HG03060 (cell line): ENCODE measurements around the gene ZNF70.

Experiments used
- ATAC-seq: cut with Tn5 transposase; IDR thresholded peaks from one replicate; pipeline ENCODE4 v1.9.1; 2021; ENCODE audit warnings: low read depth, moderate number of reproducible peaks; ENCODE audit not compliant: unreplicated experiment

ZNF70 gene

DNA sequence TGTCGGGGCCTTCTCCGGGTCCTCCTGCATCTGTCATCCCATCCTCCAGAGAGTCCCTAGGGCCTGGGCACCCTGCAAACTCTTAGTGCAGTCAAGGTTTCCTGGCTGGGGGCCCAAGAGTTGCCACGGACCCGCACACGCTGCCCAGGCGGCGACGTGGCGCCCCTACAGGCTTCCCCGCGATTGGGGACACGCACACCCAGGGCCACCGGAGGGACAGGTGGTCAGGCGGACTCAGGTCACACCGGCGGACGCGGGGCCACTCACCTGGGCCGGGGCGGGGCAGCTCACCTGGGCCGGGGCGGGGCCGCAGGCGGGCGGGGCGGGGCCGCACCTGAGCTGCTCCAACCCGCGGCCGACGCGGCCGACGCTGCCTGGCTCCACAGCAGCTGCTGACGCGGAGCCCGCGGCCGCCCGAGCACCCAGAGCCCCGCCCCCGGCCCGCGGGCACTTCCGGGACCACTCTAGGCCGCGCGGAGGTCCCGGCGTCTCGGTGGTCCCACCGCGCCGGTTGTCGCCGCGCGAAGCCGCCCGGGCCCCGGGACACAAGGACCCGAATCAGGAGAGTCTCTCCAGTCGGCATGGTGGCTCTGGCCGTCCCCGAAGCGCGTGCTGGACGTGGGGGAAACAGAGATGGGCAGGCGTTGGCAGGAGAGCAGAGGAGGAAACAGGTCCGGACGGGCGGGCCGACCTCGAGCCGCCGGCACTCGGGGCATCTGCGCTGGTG lies at the start of gene ZNF70:
Gene ZNF70, minus strand, starts transcription at position 399 of the 727 bp plus-strand sequence. CDS start 5,972 bp downstream, outside the sequence.
- ATAC-seq: no peak

DNA sequence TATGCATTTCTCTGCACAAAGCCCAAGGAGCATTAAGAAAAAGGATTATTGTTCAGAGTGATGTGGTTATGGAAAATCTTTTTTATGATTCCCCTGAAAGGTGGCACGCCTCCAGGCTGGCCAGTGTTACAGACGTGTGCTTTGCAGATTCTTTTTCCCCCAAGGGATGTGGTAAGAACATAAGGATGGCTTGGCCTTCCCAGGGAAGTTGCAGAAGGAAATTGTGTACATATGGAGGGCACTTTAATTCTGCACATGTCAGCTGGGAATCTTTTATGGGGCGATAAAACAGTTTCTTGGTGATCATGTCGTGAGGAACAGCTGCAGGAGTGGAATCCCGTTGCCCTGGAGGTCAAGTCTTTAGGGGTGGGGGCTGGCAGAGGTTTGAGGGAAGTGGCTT lies 45.5 kb upstream of the ZNF70 start:
- no peak for ATAC-seq

- ATAC-seq: no peak
Observed at GRCh38 chr22:23793326-23793725, 42.4 kb upstream of the ZNF70 start.

DNA sequence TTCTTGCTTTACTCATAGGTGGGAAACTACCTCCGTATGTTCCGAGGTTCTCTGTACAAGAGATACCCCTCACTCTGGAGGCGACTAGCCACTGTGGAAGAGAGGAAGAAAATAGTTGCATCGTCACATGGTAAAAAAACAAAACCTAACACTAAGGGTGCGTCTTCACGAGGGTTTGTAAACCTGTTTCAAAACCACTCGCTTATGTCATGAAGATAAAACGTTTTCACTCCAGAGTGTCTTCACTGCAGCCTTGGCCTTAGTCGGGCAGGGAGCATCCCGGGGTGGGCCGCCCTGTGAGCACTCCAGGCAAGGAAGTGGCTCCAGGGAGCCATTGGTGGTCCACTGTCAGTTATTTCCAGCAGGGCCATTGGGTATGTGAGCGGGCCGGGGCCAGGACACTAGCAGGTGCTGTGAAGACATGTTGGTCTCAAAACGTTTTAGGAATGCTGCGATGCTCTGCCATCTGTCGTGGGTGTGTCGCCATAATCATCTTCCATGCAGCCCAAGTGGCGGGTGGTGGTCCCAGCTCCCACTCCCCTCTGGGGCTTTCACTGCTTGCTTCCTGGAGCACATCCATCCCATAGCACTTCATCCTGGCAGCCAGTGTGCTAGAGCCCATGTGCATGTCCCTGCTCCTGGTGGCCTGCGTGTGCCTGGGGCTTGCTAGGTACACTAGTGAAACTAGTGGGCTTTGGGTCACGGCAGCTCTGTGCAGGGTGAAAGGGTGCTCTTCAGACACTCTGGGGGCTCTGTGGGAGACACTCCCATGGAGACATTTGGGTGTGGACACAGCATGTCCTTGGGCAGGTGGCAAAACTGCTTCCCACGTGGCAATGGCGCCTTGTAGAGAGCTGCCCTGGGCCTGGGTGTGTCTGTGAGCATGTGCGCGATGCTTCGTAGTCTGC lies 41.1 kb upstream of the ZNF70 start:
- no peak for ATAC-seq

DNA sequence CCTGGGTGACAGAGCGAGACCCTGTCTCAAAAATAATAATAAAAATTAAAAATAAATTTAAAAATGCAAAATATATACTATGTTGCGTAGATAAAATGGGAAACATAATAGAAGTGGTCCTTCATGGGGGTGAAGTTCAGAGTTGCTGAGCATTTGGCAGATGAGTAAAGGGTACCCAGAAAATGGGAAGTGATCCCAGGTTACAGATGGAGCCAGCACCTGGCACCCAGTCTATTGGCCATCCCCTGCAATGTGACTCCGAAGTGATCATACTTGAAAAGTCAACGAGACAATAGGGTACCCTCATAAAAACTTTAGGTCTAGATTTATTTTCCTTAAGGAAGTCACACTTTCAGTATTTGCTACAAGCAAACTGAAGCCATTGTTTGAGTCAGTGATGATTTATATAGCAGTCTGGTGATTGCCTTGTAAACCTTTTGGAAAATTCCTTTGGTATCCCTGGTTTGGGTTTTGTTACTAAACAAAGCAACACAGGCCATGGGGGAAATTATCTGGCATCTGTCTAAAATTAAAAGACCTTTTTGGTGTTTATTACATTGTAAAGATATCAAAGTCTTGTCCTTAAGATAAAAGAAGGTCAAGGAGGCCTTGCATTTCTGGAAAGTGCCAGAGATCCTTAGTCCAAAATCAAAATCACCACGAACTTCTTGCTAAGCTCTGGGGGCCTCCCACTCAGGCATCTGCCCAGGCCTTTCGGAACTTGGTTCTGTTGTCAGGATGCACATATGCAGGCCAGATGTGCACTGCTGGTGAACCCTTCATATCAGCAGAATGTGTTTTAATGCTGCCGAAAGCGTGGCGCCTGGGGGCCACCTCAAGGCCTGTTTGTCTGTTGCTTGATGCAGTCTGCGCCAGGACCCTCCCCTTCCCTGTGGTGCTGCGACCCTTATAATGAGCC lies 40.2 kb upstream of the ZNF70 start:
- no peak for ATAC-seq

GRCh38 chr22:23789638-23790037 lies 38.7 kb upstream of the ZNF70 start:
- ATAC-seq: no peak

DNA sequence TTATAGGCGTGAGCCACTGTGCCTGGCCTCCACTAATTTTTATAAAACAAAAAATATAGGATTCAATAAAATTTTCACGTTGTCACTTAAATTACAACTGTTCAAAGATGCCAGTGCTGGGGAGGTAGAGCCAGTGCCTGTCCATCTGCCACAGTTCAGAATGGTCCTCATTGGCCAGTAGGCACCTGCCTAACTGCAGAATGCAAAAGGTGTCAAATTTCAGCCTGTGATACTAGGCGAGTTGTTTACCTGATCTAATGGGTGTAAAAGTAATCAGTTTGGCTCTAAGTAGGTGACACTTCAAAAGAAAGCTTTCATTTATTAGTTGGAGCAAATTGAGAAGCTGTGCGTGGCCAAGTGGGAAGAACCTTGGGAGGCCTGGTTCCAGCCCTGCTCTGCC lies 38.2 kb upstream of the ZNF70 start:
- no peak for ATAC-seq

- no peak for ATAC-seq
Observed at GRCh38 chr22:23787910-23788309, 37.0 kb upstream of the ZNF70 start.

- no peak for ATAC-seq
Observed at GRCh38 chr22:23787600-23787896, 36.6 kb upstream of the ZNF70 start.

DNA sequence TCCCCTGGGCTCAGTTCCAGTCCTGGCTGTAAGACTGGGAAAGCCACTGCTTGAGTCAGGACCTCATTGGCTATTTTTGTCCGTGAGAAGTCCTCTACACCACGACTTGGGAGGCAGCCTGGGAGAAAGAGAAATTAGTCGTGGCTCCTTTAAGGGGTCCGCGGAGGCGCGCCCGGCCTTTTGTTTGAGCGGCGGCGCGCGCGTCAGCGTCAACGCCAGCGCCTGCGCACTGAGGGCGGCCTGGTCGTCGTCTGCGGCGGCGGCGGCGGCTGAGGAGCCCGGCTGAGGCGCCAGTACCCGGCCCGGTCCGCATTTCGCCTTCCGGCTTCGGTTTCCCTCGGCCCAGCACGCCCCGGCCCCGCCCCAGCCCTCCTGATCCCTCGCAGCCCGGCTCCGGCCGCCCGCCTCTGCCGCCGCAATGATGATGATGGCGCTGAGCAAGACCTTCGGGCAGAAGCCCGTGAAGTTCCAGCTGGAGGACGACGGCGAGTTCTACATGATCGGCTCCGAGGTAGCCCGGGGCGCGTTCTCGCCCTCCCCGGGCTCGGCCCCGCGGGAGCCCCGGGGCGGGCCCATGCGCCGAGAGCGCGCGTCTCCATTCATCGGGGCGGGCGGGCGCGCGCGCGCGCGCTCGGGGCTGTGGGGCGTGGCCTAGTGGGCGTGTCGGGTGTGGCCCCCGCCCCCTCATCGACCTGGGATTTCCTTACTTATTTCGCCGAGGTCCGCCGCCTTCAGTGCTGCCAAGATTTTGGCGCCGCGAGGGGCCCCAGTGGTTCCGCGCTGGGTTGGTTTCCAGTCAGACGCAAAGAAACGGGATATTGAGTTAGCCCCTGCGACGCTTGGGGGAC lies 36.1 kb upstream of the ZNF70 start, which contains the start of gene SMARCB1:
Gene SMARCB1, plus strand, starts transcription at position 215 of the 848 bp plus-strand sequence. Its CDS starts 204 bp downstream, at position 419.
- ATAC-seq: peak; percentile 44

DNA sequence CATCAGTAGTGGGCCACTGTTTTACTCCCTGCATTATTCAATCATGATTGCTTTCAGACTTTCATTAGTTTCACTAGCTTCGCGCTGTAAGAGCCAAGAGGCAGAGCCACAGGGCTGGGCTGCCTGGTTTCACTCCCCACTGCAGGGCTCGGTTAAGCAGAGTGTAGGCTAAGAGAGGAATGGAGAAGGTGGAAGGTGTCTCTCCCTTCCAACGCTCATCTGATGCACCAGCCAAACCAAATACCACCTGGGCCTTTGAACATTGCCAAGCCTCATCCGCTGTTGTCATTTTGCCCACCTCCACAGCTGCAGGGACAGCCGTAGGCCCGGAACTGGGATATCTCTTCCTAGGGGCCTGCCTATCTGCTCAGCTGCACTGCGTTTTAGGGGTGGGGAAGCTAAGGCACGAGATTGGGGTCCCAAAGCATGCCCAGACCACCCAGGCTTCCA lies 35.4 kb upstream of the ZNF70 start:
- ATAC-seq: no peak

DNA sequence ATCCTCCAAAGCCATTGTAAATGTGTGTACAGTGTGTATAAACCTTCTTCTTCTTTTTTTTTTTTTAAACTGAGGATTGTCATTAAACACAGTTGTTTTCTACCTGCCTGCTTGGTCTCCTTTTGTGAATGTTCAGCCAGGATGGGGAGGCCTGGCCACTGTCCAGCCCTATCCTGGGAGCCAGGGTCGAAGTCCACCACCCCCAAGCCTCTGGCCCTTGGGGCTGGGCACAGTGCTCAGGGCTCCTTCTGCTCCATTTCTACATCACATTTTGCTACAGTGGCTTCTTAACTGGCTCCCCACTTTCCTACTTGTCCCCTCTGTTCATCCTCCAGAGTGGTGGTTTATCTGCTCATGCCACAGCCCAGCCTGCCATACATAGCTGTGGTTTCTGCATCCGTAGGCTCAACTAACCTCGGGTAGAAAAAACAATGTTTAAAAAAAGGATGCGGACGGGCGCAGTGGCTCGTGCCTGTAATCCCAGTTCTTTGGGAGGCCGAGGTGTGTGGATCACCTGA lies 33.4 kb upstream of the ZNF70 start:
- ATAC-seq: no peak

DNA sequence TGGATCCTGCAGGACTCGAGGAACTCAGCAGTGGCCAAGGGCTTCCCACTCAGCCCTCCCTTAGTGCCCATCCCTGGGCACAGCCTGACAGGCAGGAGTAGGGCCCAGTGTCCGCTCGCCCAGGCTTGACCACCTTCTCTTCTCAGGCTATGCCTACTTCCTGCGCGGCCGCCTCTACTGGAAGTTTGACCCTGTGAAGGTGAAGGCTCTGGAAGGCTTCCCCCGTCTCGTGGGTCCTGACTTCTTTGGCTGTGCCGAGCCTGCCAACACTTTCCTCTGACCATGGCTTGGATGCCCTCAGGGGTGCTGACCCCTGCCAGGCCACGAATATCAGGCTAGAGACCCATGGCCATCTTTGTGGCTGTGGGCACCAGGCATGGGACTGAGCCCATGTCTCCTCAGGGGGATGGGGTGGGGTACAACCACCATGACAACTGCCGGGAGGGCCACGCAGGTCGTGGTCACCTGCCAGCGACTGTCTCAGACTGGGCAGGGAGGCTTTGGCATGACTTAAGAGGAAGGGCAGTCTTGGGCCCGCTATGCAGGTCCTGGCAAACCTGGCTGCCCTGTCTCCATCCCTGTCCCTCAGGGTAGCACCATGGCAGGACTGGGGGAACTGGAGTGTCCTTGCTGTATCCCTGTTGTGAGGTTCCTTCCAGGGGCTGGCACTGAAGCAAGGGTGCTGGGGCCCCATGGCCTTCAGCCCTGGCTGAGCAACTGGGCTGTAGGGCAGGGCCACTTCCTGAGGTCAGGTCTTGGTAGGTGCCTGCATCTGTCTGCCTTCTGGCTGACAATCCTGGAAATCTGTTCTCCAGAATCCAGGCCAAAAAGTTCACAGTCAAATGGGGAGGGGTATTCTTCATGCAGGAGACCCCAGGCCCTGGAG lies 32.6 kb upstream of the ZNF70 start:
- no peak for ATAC-seq

- ATAC-seq: no peak
Observed at GRCh38 chr22:23782703-23783102, 31.8 kb upstream of the ZNF70 start.

DNA sequence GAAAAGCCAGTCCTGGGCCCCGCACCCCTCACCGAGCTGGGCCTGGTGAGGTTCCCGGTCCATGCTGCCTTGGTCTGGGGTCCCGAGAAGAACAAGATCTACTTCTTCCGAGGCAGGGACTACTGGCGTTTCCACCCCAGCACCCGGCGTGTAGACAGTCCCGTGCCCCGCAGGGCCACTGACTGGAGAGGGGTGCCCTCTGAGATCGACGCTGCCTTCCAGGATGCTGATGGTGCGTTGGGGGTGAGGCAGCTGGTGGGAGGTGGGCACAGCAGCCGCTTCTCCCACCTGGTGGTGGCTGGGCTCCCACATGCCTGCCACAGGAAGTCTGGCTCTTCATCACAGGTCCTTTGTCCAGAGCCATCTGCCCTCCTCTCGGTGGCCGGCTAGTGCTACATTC lies 31.3 kb upstream of the ZNF70 start:
- ATAC-seq: no peak

DNA sequence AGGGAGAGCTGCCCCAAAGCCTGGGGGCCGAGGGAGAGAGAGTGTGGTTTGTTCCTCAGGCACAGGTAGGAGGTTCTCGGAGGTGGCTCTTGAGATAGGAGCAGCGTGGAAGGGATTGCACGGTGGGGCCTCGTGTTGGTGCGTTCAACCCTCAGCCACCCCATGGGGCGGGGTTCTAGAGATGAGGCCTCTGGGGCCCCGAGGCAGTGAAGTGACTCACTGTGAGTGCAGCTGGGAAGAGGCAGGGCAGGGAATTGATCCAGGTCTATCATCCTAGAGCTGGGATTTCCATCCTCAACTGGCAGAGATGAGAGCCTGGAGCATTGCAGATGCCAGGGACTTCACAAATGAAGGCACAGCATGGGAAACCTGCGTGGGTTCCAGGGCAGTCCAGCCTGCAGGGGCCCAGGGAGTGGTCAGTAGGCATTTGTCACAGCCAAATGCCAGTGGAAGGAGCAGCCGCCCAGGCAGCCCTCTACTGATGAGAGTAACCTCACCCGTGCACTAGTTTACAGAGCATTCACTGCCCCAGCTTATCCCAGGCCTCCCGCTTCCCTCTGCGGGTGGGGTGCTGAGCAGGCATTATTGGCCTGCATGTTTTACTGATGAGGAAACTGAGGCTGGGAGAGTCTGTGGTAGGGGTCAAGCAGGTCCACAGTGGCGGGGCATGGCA lies 30.7 kb upstream of the ZNF70 start:
- ATAC-seq: no peak

- no peak for ATAC-seq
Observed at GRCh38 chr22:23781065-23781464, 30.2 kb upstream of the ZNF70 start.

- no peak for ATAC-seq
Observed at GRCh38 chr22:23780146-23780748, 29.3 kb upstream of the ZNF70 start.
